Uterus (tissue), 2 donors: ENCODE results near the gene KBTBD7.

ENCODE experiments used
- CTCF ChIP-seq, 4 experiments: fragments of 200-600 bp in 2 of 4; fragments of 450-650 bp in 2 of 4; sonication (generic) in 2 of 4; IDR thresholded peaks; one replicate each; pipeline ENCODE4 v1.5.1; 2016 to 2019; ENCODE audit warnings: antibody characterized with exemption in 4 of 4, mild to moderate bottlenecking in 2 of 4, moderate library complexity in 1 of 4
- POLR2A ChIP-seq, 2 donors: fragments of 450-650 bp; IDR thresholded peaks; one replicate each; pipeline ENCODE4 v1.6.1; 2016; ENCODE audit warnings: antibody characterized with exemption in 2 of 2, mild to moderate bottlenecking in 1 of 2, moderate library complexity in 1 of 2

GRCh38 chr13:41145136-41145908 is 49.0 kb downstream of the KBTBD7 start:
- TF ChIP-seq CTCF (IDR thresholded peaks at IDR 0.05) (no peak), POLR2A (IDR thresholded peaks at IDR 0.05) (no peak)
